HUES48 (cell line): ENCODE measurements around the gene CALHM2.

Experiments used
- H3K27ac ChIP-seq: one replicate; pipeline ENCODE4 v1.7.0; 2013; ENCODE audit warnings: low read depth, low read length, inconsistent platforms
- H3K27me3 ChIP-seq: 2 replicates; pipeline ENCODE4 v1.6.1; 2013; ENCODE audit warnings: mild to moderate bottlenecking, low read length; ENCODE audit not compliant: control insufficient read depth, insufficient read depth
- H3K36me3 ChIP-seq: 2 replicates; pipeline ENCODE4 v1.6.1; 2013; ENCODE audit warnings: low read length; ENCODE audit not compliant: control insufficient read depth, insufficient read depth
- H3K4me1 ChIP-seq: 2 replicates; pipeline ENCODE4 v1.6.1; 2013; ENCODE audit warnings: mild to moderate bottlenecking, low read length; ENCODE audit not compliant: control insufficient read depth, insufficient read depth
- H3K4me3 ChIP-seq: 2 replicates; pipeline ENCODE4 v1.5.1; 2013; ENCODE audit warnings: mild to moderate bottlenecking, low read depth, low read length
- H3K9ac ChIP-seq: 2 replicates; pipeline ENCODE4 v1.6.1; 2013; ENCODE audit warnings: mild to moderate bottlenecking, low read depth, low read length, moderate library complexity
- H3K9me3 ChIP-seq: 2 replicates; pipeline ENCODE4 v1.6.1; 2013; ENCODE audit warnings: low read length; ENCODE audit not compliant: control insufficient read depth, insufficient read depth

CALHM2 gene

DNA sequence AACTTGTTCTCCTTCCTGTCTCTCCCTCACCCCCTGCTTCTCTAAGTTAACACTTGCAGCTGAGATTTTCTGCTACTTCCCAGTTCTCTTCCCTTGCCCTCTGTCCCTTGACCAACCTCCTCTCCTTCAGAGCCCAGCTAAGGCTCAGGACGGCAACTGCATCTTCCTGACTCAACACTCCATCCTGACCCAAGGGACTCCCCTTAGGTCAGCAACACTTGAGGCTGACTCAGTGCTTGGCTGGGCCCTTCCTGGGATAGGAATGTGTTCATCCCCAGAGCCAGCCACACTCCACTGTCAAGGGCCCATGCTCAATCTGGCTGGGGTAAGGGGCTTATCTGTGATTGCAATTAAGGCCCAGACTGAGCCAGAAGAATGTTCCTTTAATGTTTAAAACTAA, 3.4 kb downstream of the CALHM2 start:
- Histone ChIP-seq H3K36me3 (peaks cover 40% of the 10 kb centered on the region), H3K9me3 (no peaks in the 10 kb centered on the region), H3K9ac (no peak overlapping the region), H3K4me3 (no peak overlapping the region), H3K27ac (no peak overlapping the region), H3K27me3 (no peaks in the 10 kb centered on the region), H3K4me1 (no peaks in the 10 kb centered on the region)

GRCh38 chr10:103447187-103447586, 5.0 kb downstream of the CALHM2 start:
- no peaks in the 10 kb centered on the region for H3K9me3 ChIP-seq
- H3K4me1 ChIP-seq = no peaks in the 10 kb centered on the region
- no peaks in the 10 kb centered on the region for H3K27me3 ChIP-seq
- H3K36me3 ChIP-seq = peaks cover 56% of the 10 kb centered on the region
- no peak overlapping the region for H3K9ac ChIP-seq
- no peak overlapping the region for H3K4me3 ChIP-seq
- H3K27ac ChIP-seq = no peak overlapping the region

DNA sequence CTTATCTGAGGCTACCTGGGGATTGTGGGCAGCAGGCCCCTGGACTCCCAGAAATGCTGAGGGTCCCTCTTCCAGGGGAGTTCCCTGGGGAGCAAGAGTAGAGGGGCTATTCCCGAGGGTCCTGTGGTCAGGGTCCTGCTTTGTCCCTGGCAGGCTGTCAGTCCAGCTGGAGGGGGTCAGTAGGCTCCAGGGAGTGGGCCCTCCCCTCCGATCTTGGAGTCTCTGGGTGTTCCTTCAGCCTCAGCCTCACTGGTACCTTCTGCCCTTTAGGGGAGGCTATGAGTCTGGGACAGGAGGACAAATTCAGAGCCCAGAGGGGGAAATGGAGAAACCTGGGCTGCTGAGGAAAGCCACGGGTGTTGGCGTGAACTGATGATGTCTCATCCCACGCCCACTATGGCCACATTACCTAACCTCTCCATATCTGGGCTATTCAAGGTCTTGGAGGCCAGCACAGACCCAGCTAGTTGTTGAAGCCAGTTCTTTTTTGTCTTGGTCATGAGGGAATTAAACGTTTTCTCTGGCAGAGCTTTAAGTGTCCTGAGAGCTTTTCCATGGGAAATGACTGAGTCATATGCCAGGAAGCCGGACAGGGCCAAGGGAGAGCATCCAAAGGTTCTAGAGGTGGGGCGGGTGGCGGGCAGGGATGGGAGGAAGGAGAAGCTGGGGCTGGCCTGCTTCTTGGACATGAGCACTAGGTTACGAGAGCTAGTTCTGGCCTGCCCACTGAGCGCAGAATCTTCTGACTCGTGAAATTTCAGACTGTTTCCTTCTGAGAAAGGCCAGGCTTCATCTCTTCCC, 6.2 kb downstream of the CALHM2 start:
- Histone ChIP-seq H3K9ac (no peak overlapping the region), H3K4me3 (no peak overlapping the region), H3K27ac (no peak overlapping the region), H3K4me1 (no peaks in the 10 kb centered on the region), H3K27me3 (no peaks in the 10 kb centered on the region), H3K9me3 (no peaks in the 10 kb centered on the region), H3K36me3 (peaks cover 68% of the 10 kb centered on the region)

DNA sequence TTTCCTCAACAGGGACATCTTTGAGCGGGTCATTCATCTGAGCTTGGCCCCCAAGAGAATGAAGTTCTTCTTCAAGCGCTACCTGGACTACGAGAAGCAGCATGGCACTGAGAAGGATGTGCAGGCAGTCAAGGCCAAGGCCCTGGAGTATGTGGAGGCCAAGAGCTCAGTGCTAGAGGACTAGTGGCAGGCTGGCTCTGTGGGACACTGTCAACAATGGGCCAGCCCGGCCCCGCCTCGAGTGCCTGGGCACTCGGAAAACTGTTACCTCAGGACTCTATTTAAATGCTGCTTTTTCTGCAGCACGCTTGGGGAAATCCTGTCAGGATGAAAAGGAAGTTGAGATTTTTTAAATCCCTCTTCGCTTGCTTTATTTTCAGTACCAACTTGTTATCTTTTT, 6.8 kb downstream of the CALHM2 start:
- H3K27ac ChIP-seq = no peak overlapping the region

DNA sequence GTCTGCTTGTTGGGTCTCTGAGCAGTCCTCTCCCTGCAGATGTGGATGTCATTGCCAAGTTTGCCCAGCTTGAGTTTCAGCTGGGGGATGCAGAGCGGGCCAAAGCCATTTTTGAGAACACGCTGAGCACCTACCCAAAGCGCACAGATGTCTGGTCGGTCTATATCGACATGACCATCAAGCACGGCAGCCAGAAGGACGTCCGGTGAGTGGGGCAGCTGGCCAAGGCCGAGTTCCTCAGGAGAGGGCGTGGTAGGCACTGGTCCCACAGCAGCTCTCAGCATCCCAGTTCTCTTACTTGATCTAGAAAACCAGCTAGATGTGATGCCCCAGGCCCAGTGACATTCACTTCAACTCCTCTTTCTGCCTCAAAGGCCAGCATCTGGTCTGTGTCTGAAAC, 7.7 kb downstream of the CALHM2 start:
- no peak overlapping the region for H3K27ac ChIP-seq
- no peak overlapping the region for H3K9ac ChIP-seq
- H3K9me3 ChIP-seq = no peaks in the 10 kb centered on the region
- no peaks in the 10 kb centered on the region for H3K27me3 ChIP-seq
- no peak overlapping the region for H3K4me3 ChIP-seq
- no peaks in the 10 kb centered on the region for H3K4me1 ChIP-seq
- peaks cover 83% of the 10 kb centered on the region for H3K36me3 ChIP-seq

More for the DNA sequence above, 6.8 kb downstream of the CALHM2 start:
- Histone ChIP-seq H3K4me3 (no peak overlapping the region), H3K9me3 (no peaks in the 10 kb centered on the region), H3K27me3 (no peaks in the 10 kb centered on the region), H3K9ac (no peak overlapping the region), H3K36me3 (peaks cover 74% of the 10 kb centered on the region), H3K4me1 (no peaks in the 10 kb centered on the region)

GRCh38 chr10:103443475-103444185, 8.5 kb downstream of the CALHM2 start:
- H3K27me3 ChIP-seq = no peaks in the 10 kb centered on the region
- peaks cover 92% of the 10 kb centered on the region for H3K36me3 ChIP-seq
- H3K27ac ChIP-seq = no peak overlapping the region
- H3K4me3 ChIP-seq = no peak overlapping the region
- no peaks in the 10 kb centered on the region for H3K9me3 ChIP-seq
- no peak overlapping the region for H3K9ac ChIP-seq
- no peaks in the 10 kb centered on the region for H3K4me1 ChIP-seq

GRCh38 chr10:103442031-103442461, 10.1 kb downstream of the CALHM2 start:
- peaks cover 97% of the 10 kb centered on the region for H3K36me3 ChIP-seq
- no peak overlapping the region for H3K27ac ChIP-seq
- H3K9ac ChIP-seq = no peak overlapping the region
- H3K4me1 ChIP-seq = no peaks in the 10 kb centered on the region
- H3K27me3 ChIP-seq = no peaks in the 10 kb centered on the region
- no peaks in the 10 kb centered on the region for H3K9me3 ChIP-seq
- H3K4me3 ChIP-seq = no peak overlapping the region

GRCh38 chr10:103441611-103442010, 10.6 kb downstream of the CALHM2 start:
- Histone ChIP-seq H3K36me3 (peaks cover 98% of the 10 kb centered on the region), H3K4me1 (no peaks in the 10 kb centered on the region), H3K27me3 (no peaks in the 10 kb centered on the region), H3K27ac (no peak overlapping the region), H3K9me3 (no peaks in the 10 kb centered on the region), H3K9ac (no peak overlapping the region), H3K4me3 (no peak overlapping the region)

- Histone ChIP-seq H3K36me3 (peaks cover 98% of the 10 kb centered on the region), H3K9ac (no peak overlapping the region), H3K4me1 (no peaks in the 10 kb centered on the region), H3K4me3 (no peak overlapping the region), H3K9me3 (no peaks in the 10 kb centered on the region), H3K27me3 (no peaks in the 10 kb centered on the region), H3K27ac (no peak overlapping the region)
Observed at GRCh38 chr10:103441206-103441605, 11.0 kb downstream of the CALHM2 start.

DNA sequence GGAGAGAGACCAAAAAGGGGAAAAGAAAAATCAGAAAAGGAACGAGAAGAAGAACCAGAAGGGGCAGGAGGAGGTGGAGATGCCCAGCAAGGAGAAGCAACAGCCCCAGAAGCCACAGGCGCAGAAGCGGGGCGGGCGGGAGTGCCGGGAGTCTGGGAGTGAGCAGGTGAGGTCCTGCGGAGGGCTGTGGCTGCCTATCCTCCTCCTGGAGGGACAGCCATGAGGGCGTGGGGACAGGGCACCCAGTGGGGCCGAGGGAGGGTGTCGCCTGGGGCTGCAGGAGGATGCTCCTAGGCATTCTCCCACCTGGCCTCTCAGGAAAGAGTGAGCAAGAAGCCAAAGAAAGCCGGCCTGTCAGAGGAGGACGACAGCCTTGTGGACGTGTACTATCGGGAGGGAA, 11.8 kb downstream of the CALHM2 start:
- Histone ChIP-seq H3K9ac (no peak overlapping the region), H3K36me3 (peaks cover 98% of the 10 kb centered on the region), H3K27me3 (no peaks in the 10 kb centered on the region), H3K4me1 (no peaks in the 10 kb centered on the region), H3K4me3 (no peak overlapping the region), H3K27ac (peak overlapping the region; percentile 19), H3K9me3 (no peaks in the 10 kb centered on the region)

DNA sequence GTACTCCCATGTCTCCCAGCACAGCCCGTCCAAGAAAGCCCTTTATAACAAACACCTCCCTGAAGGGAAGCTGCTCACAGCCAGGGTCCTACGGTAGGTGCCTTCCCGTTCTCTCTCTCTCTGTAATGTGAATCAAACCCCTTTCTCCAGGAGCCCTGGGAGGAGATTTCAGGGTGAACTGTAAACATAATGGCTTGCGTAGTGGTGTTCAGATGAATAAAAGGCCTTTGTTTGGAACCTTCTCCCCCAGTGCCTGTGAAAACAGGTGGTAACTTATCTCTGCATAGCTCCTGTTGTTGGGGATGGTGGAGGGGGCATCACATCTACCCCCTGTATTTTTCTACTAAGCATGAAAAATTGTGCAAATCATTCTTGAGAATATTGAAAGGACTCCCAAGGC, 12.4 kb downstream of the CALHM2 start:
- Histone ChIP-seq H3K27ac (peak overlapping the region; percentile 19), H3K36me3 (peaks cover 98% of the 10 kb centered on the region), H3K4me1 (no peaks in the 10 kb centered on the region), H3K4me3 (no peak overlapping the region), H3K27me3 (no peaks in the 10 kb centered on the region), H3K9me3 (no peaks in the 10 kb centered on the region), H3K9ac (no peak overlapping the region)
